Right atrium auricular region (tissue), 2 donors: ENCODE data around the gene APOLD1. TPM values are rescaled to one million over a fixed set of nuclear protein-coding genes. Genes with fewer than 3 reads are reported as not detected.

ENCODE experiments used
- DNase-seq: peaks from one replicate; pipeline ENCODE4 v3.0.0-alpha.2; 2019; ENCODE audit warnings: low spot score
- H3K27ac ChIP-seq, 2 donors: fragments of 200-600 bp; sonication (generic); 1 replicate in 1 of 2; 2 replicates in 1 of 2; pipeline ENCODE4 v1.5.1; 2016 to 2019
- H3K27me3 ChIP-seq, 2 donors: fragments of 200-600 bp; sonication (generic); one replicate each; pipeline versions ENCODE4 v1.5.1 to v1.6.0; 2017 to 2019
- H3K36me3 ChIP-seq: fragments of 200-600 bp; sonication (generic); one replicate; pipeline ENCODE4 v1.5.1; 2016
- H3K4me1 ChIP-seq, 2 donors: fragments of 200-600 bp; sonication (generic); one replicate each; pipeline versions ENCODE4 v1.5.1 to v1.6.0; 2017 to 2019
- H3K4me3 ChIP-seq, 2 donors: fragments of 200-600 bp; sonication (generic); 1 replicate in 1 of 2; 2 replicates in 1 of 2; pipeline ENCODE4 v1.5.1; 2017 to 2019; ENCODE audit warnings: mild to moderate bottlenecking in 1 of 2, moderate library complexity in 1 of 2
- H3K9me3 ChIP-seq, 2 donors: fragments of 200-600 bp; sonication (generic); one replicate each; pipeline ENCODE4 v1.5.1; 2019
- CTCF ChIP-seq, 2 donors: fragments of 200-600 bp; sonication (generic); IDR thresholded peaks; one replicate each; pipeline ENCODE4 v1.5.1; 2019; ENCODE audit warnings: antibody characterized with exemption in 2 of 2
- microRNA counts, 2 donors: library from miRNA; unstranded; fragments of <30 nt; microRNA quantifications; one replicate each; lab custom pipeline; 2016 to 2017
- microRNA-seq, 2 donors: library from miRNA; unstranded; fragments of <30 nt; microRNA quantifications; one replicate each; pipeline ENCODE4, GENCODE V29; 2016 to 2017; ENCODE audit warnings: borderline number of aligned reads in 2 of 2, borderline replicate concordance in 1 of 2
- total RNA-seq, 2 donors: library from RNA; depleted of rRNA; stranded (reverse); fragments of >200 nt; gene quantifications; one replicate each; pipeline ENCODE4 v1.1.0, GENCODE V29; 2016

APOLD1 gene
- total RNA-seq, 2 donors from 2014 or later: 49.9 to 70.2 TPM

GRCh38 chr12:12839873-12840579 is 54.6 kb downstream of the APOLD1 start:
- Histone ChIP-seq H3K27me3 (no peaks in the 10 kb centered on the region), H3K36me3 (no peaks in the 10 kb centered on the region), H3K9me3 (no peaks in the 10 kb centered on the region), H3K4me1 (no peaks in the 10 kb centered on the region), H3K27ac (no peak overlapping the region), H3K4me3 (no peak overlapping the region)
- TF ChIP-seq CTCF (IDR thresholded peaks at IDR 0.05): no peak
- peak; percentile 67 for DNase-seq

- TF ChIP-seq CTCF (IDR thresholded peaks at IDR 0.05): no peak
- Histone ChIP-seq H3K27me3 (no peaks in the 10 kb centered on the region), H3K4me1 (no peaks in the 10 kb centered on the region), H3K4me3 (no peak overlapping the region), H3K9me3 (no peaks in the 10 kb centered on the region), H3K36me3 (no peaks in the 10 kb centered on the region), H3K27ac (no peak overlapping the region)
- DNase-seq: no peak
Measured at GRCh38 chr12:12840580-12840899, 55.1 kb downstream of the APOLD1 start.

MicroRNAs within 50 kb of the gene (microRNA counts, 767-probe panel; counts per million panel counts)
- 0 to 31.0 counts per million in 2 donors for microRNA hsa-miR-613 (lab: Ali Mortazavi, UCI)

Small RNAs within 50 kb of the gene (microRNA-seq; reads per million reads assigned to microRNA genes)
- 0 reads per million in 2 donors for gene MIR613

Other genes starting within 250 kb of the APOLD1 start
- gene DUSP16, start 222.8 kb upstream of the APOLD1 start, total RNA-seq: 10 to 100 TPM in 1 of 2 donors, 1 to 10 TPM in 1; 9.6 to 18.7 TPM
- 10 to 100 TPM; 22.7 to 27.4 TPM for gene CREBL2, start 173.8 kb upstream of the APOLD1 start, total RNA-seq
- not detected for gene GPR19, start 89.5 kb upstream of the APOLD1 start, total RNA-seq
- gene CDKN1B, start 68.3 kb upstream of the APOLD1 start, total RNA-seq: 10 to 100 TPM; 31.1 to 38.1 TPM
- 10 to 100 TPM; 24.1 to 35.6 TPM for gene DDX47, start 27.7 kb downstream of the APOLD1 start, total RNA-seq
- 10 to 100 TPM; 10.1 to 14.3 TPM for gene GPRC5A, start 105.9 kb downstream of the APOLD1 start, total RNA-seq
- not detected for gene GPRC5D, start 166.5 kb downstream of the APOLD1 start, total RNA-seq
- 10 to 100 TPM; 29.4 to 30.0 TPM for gene HEBP1, start 214.6 kb downstream of the APOLD1 start, total RNA-seq